Measurements from ENCODE around the gene SLCO3A1.

SLCO3A1 gene

DNA sequence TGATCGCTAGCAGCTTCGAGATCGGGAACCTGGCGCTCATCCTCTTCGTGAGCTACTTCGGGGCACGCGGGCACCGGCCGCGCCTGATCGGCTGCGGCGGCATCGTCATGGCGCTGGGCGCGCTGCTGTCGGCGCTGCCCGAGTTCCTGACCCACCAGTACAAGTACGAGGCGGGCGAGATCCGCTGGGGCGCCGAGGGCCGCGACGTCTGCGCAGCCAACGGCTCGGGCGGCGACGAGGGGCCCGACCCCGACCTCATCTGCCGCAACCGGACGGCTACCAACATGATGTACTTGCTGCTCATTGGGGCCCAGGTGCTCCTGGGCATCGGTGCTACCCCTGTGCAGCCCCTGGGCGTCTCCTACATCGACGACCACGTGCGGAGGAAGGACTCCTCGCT is 62.5 kb downstream of the SLCO3A1 start:
- no peak for DNase-seq

DNA sequence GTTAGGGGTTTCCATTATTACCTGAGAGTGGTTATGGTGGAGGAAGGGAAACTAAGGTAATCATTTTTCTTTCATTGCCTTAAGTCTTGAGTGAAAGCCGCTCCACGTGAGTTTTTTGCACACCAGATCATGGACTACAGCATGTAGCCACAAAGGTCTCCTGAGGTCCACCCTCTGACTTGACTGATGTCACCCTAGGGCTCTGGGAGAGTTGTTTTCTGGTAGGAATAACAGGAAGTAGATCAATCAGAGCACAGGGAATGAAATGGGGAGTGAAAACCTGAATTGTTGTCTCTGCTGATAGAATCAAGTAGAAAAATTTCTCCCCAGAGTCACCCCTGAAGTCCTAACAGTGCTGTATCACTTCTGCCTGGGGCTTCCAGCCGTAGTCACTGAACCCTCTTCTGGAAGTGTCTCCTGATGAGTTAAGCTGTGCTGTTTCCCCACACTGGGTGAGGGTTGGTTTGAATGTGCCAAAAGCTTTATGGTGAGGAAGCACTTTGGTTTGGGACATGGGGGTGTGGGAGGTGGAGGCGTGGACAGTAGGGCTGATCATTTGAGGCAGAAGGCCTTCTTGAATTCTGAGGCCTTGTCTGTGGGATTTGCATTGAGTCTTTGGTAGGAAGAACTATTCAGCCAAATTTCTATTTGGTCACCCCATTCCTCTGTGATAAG is 64.3 kb downstream of the SLCO3A1 start:
- no peak for DNase-seq

DNA sequence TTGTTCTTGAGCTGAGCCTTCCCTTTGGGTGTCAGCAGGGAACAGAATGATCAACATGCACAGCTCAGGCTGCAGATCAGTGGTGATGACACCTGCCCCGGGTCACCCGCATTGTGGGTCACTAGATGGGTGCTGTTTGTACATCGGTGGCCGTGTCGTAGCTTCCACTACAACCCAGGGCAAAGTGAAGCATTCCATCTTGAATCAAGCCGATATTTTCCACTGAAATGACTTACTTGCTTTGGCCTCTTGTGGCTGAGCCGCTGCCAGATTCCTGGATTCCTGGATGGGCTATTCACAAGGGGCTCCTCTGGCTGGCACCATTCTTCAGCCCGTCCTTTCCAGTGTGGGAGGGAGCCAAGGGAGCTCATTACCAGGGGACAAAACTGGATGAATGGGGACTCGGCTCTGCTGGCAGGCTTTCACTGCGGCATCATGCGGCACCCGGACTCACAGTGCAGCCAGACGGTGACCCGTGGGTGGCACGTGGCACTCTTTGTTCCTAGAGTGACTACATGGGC is 65.6 kb downstream of the SLCO3A1 start:
- no peak for DNase-seq

DNA sequence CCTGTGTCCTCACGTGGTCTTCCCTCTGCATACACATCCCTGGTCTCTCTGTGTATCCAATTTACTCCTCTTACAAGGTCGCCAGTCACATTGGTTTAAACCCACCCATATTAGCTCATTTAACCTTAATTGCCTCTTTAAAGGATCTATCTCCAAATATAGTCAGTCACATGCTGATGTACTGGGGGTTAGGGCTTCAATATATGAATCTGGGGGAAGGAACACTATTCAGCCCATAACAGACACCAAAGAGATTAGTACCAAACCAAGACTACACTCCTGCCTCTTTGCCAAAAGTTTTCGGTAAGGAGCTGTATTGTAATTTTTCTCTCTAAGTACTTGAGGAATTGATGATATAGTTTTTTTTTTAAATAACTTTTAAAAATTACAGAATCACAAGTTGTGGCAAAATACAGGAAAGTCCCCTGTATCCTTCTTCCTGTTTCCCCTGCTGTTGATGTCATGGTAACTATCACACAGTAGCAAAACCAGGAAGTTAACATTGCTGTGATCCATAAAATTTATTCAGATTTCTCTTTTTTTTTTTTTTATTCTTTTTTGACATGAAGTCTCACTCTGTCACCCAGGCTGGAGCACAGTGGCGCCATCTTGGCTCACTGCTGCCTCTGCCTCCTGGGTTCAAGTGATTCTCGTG is 67.8 kb downstream of the SLCO3A1 start:
- no peak for DNase-seq

DNA sequence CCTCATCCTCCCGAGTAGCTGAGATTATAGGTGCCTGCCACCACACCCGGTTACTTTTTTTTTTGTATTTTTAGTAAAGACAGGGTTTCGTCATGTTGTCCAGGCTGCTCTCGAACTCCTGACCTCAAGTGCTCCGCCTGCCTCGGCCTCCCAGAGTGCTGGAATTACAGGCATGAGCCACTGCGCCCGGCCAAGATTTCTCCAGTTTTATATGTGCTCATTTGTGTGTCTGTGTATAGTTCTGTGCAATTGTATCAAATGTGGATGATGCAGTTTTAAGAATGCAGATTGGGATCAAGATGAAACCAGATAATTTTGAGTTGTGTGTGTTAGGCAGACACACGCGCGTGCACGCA is 68.3 kb downstream of the SLCO3A1 start:
- DNase-seq, result no peak

DNA sequence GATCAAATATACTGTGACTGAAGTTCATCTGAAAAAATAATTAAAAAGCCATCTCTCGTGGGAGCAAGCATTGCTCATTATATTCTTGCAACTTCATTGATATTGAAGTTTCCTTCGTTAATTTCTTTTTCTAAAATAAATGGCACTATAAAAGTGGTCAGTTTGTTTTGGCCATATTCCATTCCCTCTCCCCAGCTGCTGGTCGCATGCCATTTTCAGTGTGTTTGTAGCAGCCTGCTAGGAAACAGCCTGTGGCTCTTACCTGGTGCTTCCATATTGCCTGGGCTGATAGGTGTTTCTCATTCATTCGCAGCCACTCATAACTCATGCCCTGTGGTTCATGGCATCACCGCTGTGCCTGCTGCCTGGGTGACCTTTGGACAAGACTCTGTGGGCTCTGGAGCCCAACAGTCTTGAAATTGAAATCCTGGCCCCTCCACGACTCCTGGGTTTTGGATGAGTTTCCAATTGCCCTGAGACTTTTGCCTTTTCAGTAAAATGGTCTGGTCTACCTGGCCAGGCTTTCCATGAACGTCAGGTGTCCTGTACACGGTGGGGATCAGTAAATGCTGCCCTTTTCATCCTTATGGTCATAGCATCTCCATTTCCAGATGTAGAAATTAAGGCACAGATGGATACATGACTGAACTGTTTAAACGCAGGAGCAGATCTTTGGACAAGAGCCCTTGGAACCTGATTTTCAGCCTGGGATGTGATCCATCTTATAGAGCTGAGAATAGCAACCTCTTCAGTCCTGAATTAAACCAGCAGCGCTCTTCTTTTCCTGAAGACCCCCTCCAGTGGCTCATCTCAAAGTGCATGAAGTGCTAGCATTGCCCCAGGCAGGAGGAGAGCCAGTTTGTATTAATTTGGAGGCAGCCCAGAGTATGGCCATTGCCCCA is 69.4 kb downstream of the SLCO3A1 start:
- DNase-seq, result no peak

DNA sequence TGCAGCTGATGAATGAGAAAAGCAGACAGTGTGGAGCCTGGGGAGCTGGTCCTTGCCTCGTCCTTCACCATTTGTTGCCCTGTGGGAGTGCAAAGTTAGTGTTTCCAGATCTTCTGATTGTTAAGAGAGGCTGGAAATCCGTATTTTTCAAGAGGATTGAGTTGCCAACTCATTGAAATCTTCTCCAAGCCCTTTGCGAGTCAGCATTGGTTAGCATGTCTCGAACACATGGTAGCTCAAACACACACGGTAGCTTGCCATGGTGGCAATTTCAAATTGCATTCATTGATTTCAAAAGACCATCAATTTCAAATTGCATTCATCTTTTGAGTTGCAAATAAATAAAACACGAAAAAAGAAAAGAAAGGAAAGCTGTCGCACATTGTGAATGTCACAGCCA is 70.7 kb downstream of the SLCO3A1 start:
- DNase-seq, result no peak

- no peak for DNase-seq
These were observed 71.5 kb downstream of the SLCO3A1 start for GRCh38 chr15:91924837-91925495.

DNA sequence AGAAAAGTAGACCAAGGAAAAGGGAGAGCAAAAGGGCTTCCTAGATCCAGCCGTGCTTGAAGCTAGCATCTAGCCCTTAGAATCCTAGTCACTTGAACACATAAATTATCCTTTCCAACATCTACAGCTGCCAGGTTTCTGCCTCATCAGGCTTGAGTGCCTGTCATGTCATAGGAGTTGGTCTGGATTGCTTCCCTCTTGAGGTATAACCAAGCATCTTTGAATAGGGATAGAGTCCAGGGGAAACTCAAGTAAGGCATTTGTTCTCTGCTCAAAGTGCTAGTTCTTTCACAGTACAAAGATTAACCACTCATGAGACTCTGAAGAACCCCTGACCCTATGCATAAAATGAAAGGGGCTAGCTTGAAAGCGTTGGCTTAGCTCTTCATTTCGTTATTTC is 72.3 kb downstream of the SLCO3A1 start:
- no peak for DNase-seq

DNA sequence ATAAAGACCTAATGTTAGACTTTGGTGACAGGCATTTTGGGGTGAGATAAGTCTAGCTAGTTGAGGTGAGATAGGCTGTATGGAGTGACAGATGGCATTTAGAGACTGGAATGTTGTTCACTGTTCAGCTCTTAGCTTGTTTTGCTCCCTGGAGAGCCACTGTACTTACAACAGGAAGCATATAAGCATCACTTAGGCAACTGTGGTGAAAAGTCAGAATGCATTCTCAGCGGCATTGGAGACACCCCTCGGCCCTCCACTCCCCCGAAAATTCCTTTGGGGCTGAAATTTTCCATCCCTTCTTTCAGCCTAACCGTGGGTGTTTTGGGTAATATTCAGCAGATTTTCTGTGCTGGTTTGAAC is 73.4 kb downstream of the SLCO3A1 start:
- no peak for DNase-seq

DNA sequence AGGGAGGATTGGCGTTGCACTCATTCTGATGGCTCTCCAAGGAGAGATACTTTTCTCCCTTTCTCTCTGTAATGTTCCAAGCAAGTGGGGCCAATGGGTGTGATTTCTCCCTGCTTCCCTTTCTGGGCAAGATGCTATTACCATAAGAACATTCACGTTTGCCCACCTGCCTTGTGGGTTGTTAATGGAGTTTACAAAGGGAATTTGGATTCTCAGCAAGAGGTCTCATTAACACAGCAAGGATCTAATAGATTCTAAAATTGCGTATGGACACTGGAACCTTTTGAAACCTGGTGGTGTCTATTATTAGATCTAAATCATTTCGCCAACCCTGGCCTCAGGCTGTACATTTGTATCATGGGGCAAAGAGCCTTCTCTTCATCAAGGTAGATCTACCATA is 74.1 kb downstream of the SLCO3A1 start:
- no peak for DNase-seq

DNA sequence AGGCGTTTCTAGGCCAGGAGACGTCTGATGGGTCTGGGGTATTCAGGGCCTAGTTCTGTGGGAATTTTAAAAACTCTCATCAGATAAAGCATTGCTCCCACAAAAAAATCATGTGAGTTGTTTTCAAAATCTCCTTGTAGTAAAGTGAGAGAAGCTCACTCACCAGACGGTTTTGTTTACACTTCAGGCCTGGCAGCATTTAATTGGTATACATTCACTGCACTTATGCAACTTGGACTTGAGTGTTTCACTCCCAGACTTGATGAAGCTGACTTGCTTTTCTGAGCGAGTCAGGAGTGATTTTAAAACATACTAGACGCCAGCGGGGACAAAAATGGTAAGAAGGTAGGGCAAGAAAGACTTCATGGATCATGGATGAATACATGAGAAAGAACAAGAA is 75.2 kb downstream of the SLCO3A1 start:
- DNase-seq, result no peak

- DNase-seq, result no peak
These were observed 76.0 kb downstream of the SLCO3A1 start for GRCh38 chr15:91929509-91929908.

DNA sequence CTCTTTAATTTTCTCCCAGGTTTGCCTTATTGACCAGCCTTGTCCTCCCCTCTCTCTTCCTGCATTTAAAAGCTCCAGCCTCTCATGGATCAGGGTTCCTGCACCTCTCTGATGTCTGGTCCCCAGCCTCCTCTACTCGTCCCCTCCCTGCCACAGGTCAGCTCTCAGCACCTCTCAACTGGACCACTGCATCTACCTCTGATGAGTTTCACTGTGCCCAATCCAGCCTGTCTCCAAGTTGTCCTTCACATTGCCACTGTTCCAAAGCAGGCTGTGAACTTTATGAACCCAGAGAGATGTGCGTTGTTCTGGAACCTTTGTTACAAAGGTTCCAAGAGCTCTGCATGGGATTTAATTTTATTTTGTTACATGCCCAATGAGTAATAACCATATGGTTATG is 76.6 kb downstream of the SLCO3A1 start:
- DNase-seq, result no peak

DNA sequence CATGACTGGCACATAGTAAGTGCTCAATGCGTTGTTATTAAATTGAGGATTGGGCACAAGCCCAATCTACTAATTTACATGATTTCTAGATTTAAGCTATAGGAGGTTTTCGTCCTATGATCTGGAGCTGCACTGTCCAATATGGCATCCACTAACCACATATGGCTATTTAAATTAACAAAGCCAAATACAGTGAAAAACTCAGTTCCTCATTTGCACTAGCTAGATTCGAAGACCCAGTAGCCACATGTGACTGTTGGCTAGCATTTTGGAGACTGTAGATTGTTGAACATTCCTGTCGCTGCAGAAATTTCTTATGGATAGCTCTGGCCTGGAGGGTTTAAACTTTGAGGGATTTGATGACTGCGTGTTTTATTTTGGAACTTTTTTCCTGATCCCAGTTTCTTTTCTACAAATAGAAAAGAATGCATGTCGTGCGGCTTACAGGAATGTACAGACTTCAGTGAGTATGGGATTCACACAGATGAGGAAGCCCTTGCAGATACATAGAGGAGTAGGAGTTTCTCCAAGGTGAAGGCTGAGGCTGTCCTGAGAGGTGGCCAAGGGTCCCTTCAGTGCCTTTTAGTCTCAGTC is 82.8 kb downstream of the SLCO3A1 start:
- DNase-seq, result no peak

- DNase-seq, result no peak
These were observed 83.4 kb downstream of the SLCO3A1 start for GRCh38 chr15:91936927-91937326.

DNA sequence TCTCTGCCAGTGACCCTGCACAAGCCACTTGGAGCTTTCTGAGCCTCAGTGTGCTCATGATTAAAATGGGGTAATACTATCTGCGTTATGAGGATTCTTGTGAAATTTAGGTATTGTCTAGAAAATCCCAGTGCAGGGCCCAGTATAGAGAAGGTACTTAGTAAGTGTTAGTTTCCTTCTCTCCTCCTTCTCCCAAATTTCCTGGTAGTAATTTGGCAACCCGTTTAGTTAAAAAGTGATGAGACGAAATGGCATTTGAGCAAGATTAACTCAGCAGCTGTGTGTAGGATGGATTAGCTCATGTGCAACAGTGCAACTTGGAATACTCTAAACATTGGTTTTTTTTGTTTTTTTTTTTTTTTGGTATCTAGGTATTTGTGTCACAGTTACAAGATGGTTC is 84.6 kb downstream of the SLCO3A1 start:
- DNase-seq, result no peak

- no peak for DNase-seq
These were observed 85.9 kb downstream of the SLCO3A1 start for GRCh38 chr15:91939403-91939831.

DNA sequence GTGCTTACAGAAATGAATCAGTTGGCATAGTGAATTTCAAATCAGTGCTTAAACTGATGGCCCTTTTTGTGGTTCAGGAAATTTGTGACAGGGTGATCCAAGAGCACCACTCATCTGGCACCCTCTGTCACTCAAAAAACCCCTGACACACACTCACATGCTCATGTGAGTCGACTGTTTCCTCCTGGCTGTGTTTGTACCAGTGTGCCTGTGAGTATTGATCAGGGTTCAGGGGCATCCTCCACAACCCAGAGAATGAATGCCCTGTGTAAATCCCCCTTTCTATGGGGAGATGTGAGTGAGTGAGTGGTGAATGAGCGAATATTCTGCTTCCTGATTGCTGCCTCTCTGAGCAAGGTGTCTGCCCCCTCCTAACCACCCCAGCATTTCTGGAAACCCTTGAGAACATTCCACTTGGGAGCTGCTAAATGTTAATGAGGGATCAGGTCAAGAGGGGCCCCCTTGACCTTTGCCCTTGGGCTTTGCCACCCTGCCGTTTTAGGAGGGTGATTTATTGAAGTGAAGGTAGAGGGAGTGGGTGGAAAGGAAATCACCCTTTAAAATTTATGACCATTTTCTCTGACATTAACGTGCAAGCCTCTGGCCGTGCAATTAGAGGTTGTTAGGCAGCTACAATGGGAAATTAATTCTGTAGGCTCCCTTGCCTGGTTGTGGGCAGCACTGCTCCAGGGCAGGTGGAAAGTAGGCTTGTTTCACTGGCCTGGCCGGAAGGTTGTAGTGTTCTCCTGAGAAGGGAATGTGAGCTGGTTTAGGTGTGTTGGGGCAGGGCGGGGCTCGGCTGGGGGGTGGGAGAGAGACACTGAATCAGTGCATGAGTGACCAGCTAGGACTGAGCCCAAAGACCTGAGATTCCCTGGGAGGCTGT is 87.2 kb downstream of the SLCO3A1 start:
- DNase-seq, result no peak

GRCh38 chr15:91941871-91942658 is 88.6 kb downstream of the SLCO3A1 start:
- peak; percentile 9 for DNase-seq

All from HCEC 1CT (cell line).